ENCODE data around the gene DCDC1.

Gene DCDC1

GRCh38 chr11:30853439-30853838, 516.1 kb downstream of the DCDC1 start:
- H3K4me3 ChIP-seq (ENCODE audit: low read length in 2 of 2): no peak overlapping the region
- H3K9me3 ChIP-seq (ENCODE audit: control insufficient read depth in 2 of 2, low read length in 2 of 2): no peaks in the 10 kb centered on the region
- no peak overlapping the region for H3K27ac ChIP-seq (ENCODE audit: low read depth in 2 of 2, low read length in 2 of 2)
- H3K27me3 ChIP-seq (ENCODE audit: control insufficient read depth in 2 of 2, insufficient read depth in 2 of 2, low read length in 2 of 2): no peaks in the 10 kb centered on the region
- H3K4me1 ChIP-seq (ENCODE audit: control insufficient read depth in 2 of 2, insufficient read depth in 2 of 2, low read length in 2 of 2): no peaks in the 10 kb centered on the region
- no peaks in the 10 kb centered on the region for H3K36me3 ChIP-seq (ENCODE audit: control insufficient read depth in 2 of 2, insufficient read depth in 2 of 2, low read length in 2 of 2)
- H3K9ac ChIP-seq (ENCODE audit: low read depth in 1 of 2, low read length in 2 of 2): no peak overlapping the region

DNA sequence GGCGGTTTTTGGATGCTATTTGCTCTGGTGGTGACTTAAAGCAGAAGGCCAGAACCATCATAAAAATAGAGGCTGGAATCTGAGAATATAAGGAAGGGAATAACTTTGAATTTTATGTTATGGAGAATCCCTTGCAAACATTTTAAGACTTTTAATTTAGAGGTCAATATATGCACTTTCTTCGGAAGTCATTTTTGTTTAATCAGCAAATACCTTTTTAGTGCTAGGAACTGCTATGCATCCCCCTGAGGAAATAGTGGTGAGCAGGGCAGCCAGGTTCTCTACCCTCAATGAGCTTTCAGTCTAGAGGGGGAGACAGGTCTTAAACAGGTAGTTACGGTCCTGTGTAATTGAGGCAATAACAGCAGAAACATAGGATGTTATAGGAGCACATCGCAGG, 516.9 kb downstream of the DCDC1 start:
- Histone ChIP-seq H3K4me3 (ENCODE audit: low read length in 2 of 2) (no peak overlapping the region), H3K27me3 (ENCODE audit: control insufficient read depth in 2 of 2, insufficient read depth in 2 of 2, low read length in 2 of 2) (no peaks in the 10 kb centered on the region)

GRCh38 chr11:30852091-30852490, 517.4 kb downstream of the DCDC1 start:
- H3K4me3 ChIP-seq (ENCODE audit: low read length in 2 of 2): no peak overlapping the region
- no peaks in the 10 kb centered on the region for H3K9me3 ChIP-seq (ENCODE audit: control insufficient read depth in 2 of 2, low read length in 2 of 2)
- no peaks in the 10 kb centered on the region for H3K4me1 ChIP-seq (ENCODE audit: control insufficient read depth in 2 of 2, insufficient read depth in 2 of 2, low read length in 2 of 2)
- no peaks in the 10 kb centered on the region for H3K27me3 ChIP-seq (ENCODE audit: control insufficient read depth in 2 of 2, insufficient read depth in 2 of 2, low read length in 2 of 2)
- H3K9ac ChIP-seq (ENCODE audit: low read depth in 1 of 2, low read length in 2 of 2): no peak overlapping the region
- no peaks in the 10 kb centered on the region for H3K36me3 ChIP-seq (ENCODE audit: control insufficient read depth in 2 of 2, insufficient read depth in 2 of 2, low read length in 2 of 2)
- H3K27ac ChIP-seq (ENCODE audit: low read depth in 2 of 2, low read length in 2 of 2): no peak overlapping the region

More for the DNA sequence above, 516.9 kb downstream of the DCDC1 start:
- no peaks in the 10 kb centered on the region for H3K9me3 ChIP-seq (ENCODE audit: control insufficient read depth in 2 of 2, low read length in 2 of 2)
- no peaks in the 10 kb centered on the region for H3K4me1 ChIP-seq (ENCODE audit: control insufficient read depth in 2 of 2, insufficient read depth in 2 of 2, low read length in 2 of 2)
- no peak overlapping the region for H3K27ac ChIP-seq (ENCODE audit: low read depth in 2 of 2, low read length in 2 of 2)
- H3K9ac ChIP-seq (ENCODE audit: low read depth in 1 of 2, low read length in 2 of 2): no peak overlapping the region
- H3K36me3 ChIP-seq (ENCODE audit: control insufficient read depth in 2 of 2, insufficient read depth in 2 of 2, low read length in 2 of 2): no peaks in the 10 kb centered on the region

GRCh38 chr11:30837252-30837651, 532.3 kb downstream of the DCDC1 start:
- no peak overlapping the region for H3K27ac ChIP-seq (ENCODE audit: low read depth in 2 of 2, low read length in 2 of 2)
- no peak overlapping the region for H3K4me3 ChIP-seq (ENCODE audit: low read length in 2 of 2)
- no peaks in the 10 kb centered on the region for H3K4me1 ChIP-seq (ENCODE audit: control insufficient read depth in 2 of 2, insufficient read depth in 2 of 2, low read length in 2 of 2)

GRCh38 chr11:30832831-30833230, 536.7 kb downstream of the DCDC1 start:
- H3K36me3 ChIP-seq (ENCODE audit: control insufficient read depth in 2 of 2, insufficient read depth in 2 of 2, low read length in 2 of 2): no peaks in the 10 kb centered on the region

More at GRCh38 chr11:30837252-30837651, 532.3 kb downstream of the DCDC1 start:
- Histone ChIP-seq H3K9ac (ENCODE audit: low read depth in 1 of 2, low read length in 2 of 2) (no peak overlapping the region), H3K9me3 (ENCODE audit: control insufficient read depth in 2 of 2, low read length in 2 of 2) (no peaks in the 10 kb centered on the region), H3K27me3 (ENCODE audit: control insufficient read depth in 2 of 2, insufficient read depth in 2 of 2, low read length in 2 of 2) (no peaks in the 10 kb centered on the region), H3K36me3 (ENCODE audit: control insufficient read depth in 2 of 2, insufficient read depth in 2 of 2, low read length in 2 of 2) (no peaks in the 10 kb centered on the region)

DNA sequence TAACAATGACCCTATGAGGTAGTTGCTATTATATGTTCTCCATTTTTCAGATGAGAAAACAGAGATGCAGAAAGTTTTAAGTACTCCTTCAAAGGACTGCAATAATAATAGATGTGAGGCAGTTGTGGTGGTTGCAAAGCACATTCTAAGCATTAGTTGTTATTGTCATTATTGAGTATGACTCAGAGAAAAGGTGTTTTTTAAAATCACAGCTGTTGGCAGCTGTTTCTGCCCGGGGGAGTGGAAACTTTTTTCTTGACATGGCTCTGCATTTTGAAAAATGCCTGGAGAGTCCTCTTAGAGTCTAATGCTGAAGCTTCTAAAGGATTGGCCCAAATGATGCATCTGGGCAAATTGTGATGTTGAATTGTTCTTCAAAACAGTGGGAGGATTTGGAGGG, 538.9 kb downstream of the DCDC1 start:
- H3K27ac ChIP-seq (ENCODE audit: low read depth in 2 of 2, low read length in 2 of 2): no peak overlapping the region
- no peaks in the 10 kb centered on the region for H3K36me3 ChIP-seq (ENCODE audit: control insufficient read depth in 2 of 2, insufficient read depth in 2 of 2, low read length in 2 of 2)

More at GRCh38 chr11:30832831-30833230, 536.7 kb downstream of the DCDC1 start:
- H3K9me3 ChIP-seq (ENCODE audit: control insufficient read depth in 2 of 2, low read length in 2 of 2): no peaks in the 10 kb centered on the region
- H3K27ac ChIP-seq (ENCODE audit: low read depth in 2 of 2, low read length in 2 of 2): no peak overlapping the region
- no peaks in the 10 kb centered on the region for H3K27me3 ChIP-seq (ENCODE audit: control insufficient read depth in 2 of 2, insufficient read depth in 2 of 2, low read length in 2 of 2)
- no peak overlapping the region for H3K4me3 ChIP-seq (ENCODE audit: low read length in 2 of 2)
- no peak overlapping the region for H3K9ac ChIP-seq (ENCODE audit: low read depth in 1 of 2, low read length in 2 of 2)
- H3K4me1 ChIP-seq (ENCODE audit: control insufficient read depth in 2 of 2, insufficient read depth in 2 of 2, low read length in 2 of 2): no peaks in the 10 kb centered on the region

DNA sequence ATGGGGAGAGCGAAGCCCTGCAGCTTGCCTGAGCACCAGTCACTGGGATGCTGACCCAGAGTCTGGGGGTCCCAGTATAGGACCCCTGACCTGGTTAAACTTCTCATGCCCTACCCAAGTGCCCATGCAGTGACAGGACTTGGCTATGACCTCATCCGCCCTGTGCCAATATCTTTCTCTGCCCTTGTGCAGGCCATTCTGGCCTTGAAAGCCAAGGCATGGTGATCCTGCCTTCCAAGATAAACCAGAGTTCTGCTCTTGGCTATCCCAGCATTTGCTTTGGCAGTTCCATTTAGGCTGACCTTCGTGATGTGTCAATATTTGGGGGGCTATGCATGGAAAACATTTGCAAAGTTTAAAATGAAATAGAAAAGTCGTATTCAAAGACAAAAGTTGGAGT, 542.6 kb downstream of the DCDC1 start:
- Histone ChIP-seq H3K27me3 (ENCODE audit: control insufficient read depth in 2 of 2, insufficient read depth in 2 of 2, low read length in 2 of 2) (no peaks in the 10 kb centered on the region), H3K4me3 (ENCODE audit: low read length in 2 of 2) (no peak overlapping the region), H3K36me3 (ENCODE audit: control insufficient read depth in 2 of 2, insufficient read depth in 2 of 2, low read length in 2 of 2) (no peaks in the 10 kb centered on the region), H3K27ac (ENCODE audit: low read depth in 2 of 2, low read length in 2 of 2) (no peak overlapping the region), H3K9ac (ENCODE audit: low read depth in 1 of 2, low read length in 2 of 2) (no peak overlapping the region), H3K4me1 (ENCODE audit: control insufficient read depth in 2 of 2, insufficient read depth in 2 of 2, low read length in 2 of 2) (no peaks in the 10 kb centered on the region), H3K9me3 (ENCODE audit: control insufficient read depth in 2 of 2, low read length in 2 of 2) (no peaks in the 10 kb centered on the region)

More for the DNA sequence above, 538.9 kb downstream of the DCDC1 start:
- no peak overlapping the region for H3K4me3 ChIP-seq (ENCODE audit: low read length in 2 of 2)
- H3K9ac ChIP-seq (ENCODE audit: low read depth in 1 of 2, low read length in 2 of 2): no peak overlapping the region
- H3K9me3 ChIP-seq (ENCODE audit: control insufficient read depth in 2 of 2, low read length in 2 of 2): no peaks in the 10 kb centered on the region
- no peaks in the 10 kb centered on the region for H3K27me3 ChIP-seq (ENCODE audit: control insufficient read depth in 2 of 2, insufficient read depth in 2 of 2, low read length in 2 of 2)
- no peaks in the 10 kb centered on the region for H3K4me1 ChIP-seq (ENCODE audit: control insufficient read depth in 2 of 2, insufficient read depth in 2 of 2, low read length in 2 of 2)

GRCh38 chr11:30825723-30826122, 543.8 kb downstream of the DCDC1 start:
- Histone ChIP-seq H3K4me1 (ENCODE audit: control insufficient read depth in 2 of 2, insufficient read depth in 2 of 2, low read length in 2 of 2) (no peaks in the 10 kb centered on the region), H3K27me3 (ENCODE audit: control insufficient read depth in 2 of 2, insufficient read depth in 2 of 2, low read length in 2 of 2) (no peaks in the 10 kb centered on the region), H3K9ac (ENCODE audit: low read depth in 1 of 2, low read length in 2 of 2) (no peak overlapping the region), H3K9me3 (ENCODE audit: control insufficient read depth in 2 of 2, low read length in 2 of 2) (no peaks in the 10 kb centered on the region), H3K36me3 (ENCODE audit: control insufficient read depth in 2 of 2, insufficient read depth in 2 of 2, low read length in 2 of 2) (no peaks in the 10 kb centered on the region), H3K27ac (ENCODE audit: low read depth in 2 of 2, low read length in 2 of 2) (no peak overlapping the region), H3K4me3 (ENCODE audit: low read length in 2 of 2) (no peak overlapping the region)

GRCh38 chr11:30823119-30823518, 546.4 kb downstream of the DCDC1 start:
- Histone ChIP-seq H3K27ac (ENCODE audit: low read depth in 2 of 2, low read length in 2 of 2) (no peak overlapping the region), H3K9ac (ENCODE audit: low read depth in 1 of 2, low read length in 2 of 2) (no peak overlapping the region), H3K27me3 (ENCODE audit: control insufficient read depth in 2 of 2, insufficient read depth in 2 of 2, low read length in 2 of 2) (no peaks in the 10 kb centered on the region), H3K36me3 (ENCODE audit: control insufficient read depth in 2 of 2, insufficient read depth in 2 of 2, low read length in 2 of 2) (no peaks in the 10 kb centered on the region), H3K4me3 (ENCODE audit: low read length in 2 of 2) (no peak overlapping the region), H3K9me3 (ENCODE audit: control insufficient read depth in 2 of 2, low read length in 2 of 2) (no peaks in the 10 kb centered on the region), H3K4me1 (ENCODE audit: control insufficient read depth in 2 of 2, insufficient read depth in 2 of 2, low read length in 2 of 2) (no peaks in the 10 kb centered on the region)

DNA sequence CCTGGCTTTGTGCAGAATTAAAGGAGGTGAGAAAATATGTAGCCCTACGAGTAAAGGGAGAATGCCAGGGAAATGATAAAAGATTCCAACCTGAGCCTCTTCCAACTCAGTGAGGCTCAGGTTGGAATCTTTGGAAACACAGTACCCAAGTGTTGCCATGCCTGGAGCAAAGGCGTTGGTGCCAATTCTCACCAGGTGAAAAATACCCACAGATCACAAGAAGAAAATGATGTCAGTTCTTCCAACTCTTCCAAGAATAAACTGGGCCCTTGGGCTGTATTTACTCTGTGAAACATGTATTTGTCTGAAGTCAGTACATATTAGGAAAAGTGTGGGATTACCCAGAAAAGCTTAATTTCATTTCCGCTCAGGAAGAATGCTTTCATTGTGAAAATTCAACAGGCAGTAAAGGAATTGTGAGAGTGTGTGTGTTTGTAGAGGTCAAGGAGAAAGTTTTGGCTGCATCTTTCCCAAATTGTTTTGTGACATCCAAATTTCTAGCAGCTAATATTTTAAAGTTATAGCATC, 548.0 kb downstream of the DCDC1 start:
- Histone ChIP-seq H3K27me3 (ENCODE audit: control insufficient read depth in 2 of 2, insufficient read depth in 2 of 2, low read length in 2 of 2) (no peaks in the 10 kb centered on the region), H3K9me3 (ENCODE audit: control insufficient read depth in 2 of 2, low read length in 2 of 2) (no peaks in the 10 kb centered on the region), H3K9ac (ENCODE audit: low read depth in 1 of 2, low read length in 2 of 2) (no peak overlapping the region), H3K4me1 (ENCODE audit: control insufficient read depth in 2 of 2, insufficient read depth in 2 of 2, low read length in 2 of 2) (no peaks in the 10 kb centered on the region), H3K4me3 (ENCODE audit: low read length in 2 of 2) (no peak overlapping the region), H3K36me3 (ENCODE audit: control insufficient read depth in 2 of 2, insufficient read depth in 2 of 2, low read length in 2 of 2) (no peaks in the 10 kb centered on the region), H3K27ac (ENCODE audit: low read depth in 2 of 2, low read length in 2 of 2) (no peak overlapping the region)

GRCh38 chr11:30818721-30819120, 550.8 kb downstream of the DCDC1 start:
- H3K27ac ChIP-seq (ENCODE audit: low read depth in 2 of 2, low read length in 2 of 2): no peak overlapping the region
- no peak overlapping the region for H3K9ac ChIP-seq (ENCODE audit: low read depth in 1 of 2, low read length in 2 of 2)
- no peak overlapping the region for H3K4me3 ChIP-seq (ENCODE audit: low read length in 2 of 2)
- no peaks in the 10 kb centered on the region for H3K4me1 ChIP-seq (ENCODE audit: control insufficient read depth in 2 of 2, insufficient read depth in 2 of 2, low read length in 2 of 2)
- H3K27me3 ChIP-seq (ENCODE audit: control insufficient read depth in 2 of 2, insufficient read depth in 2 of 2, low read length in 2 of 2): no peaks in the 10 kb centered on the region
- H3K36me3 ChIP-seq (ENCODE audit: control insufficient read depth in 2 of 2, insufficient read depth in 2 of 2, low read length in 2 of 2): no peaks in the 10 kb centered on the region
- H3K9me3 ChIP-seq (ENCODE audit: control insufficient read depth in 2 of 2, low read length in 2 of 2): no peaks in the 10 kb centered on the region
